HG02642 (cell line): ENCODE measurements around the gene MAML1.

Source experiments
- ATAC-seq: cut with Tn5 transposase; IDR thresholded peaks from one replicate; pipeline ENCODE4 v1.9.1; 2021; ENCODE audit warnings: mild to moderate bottlenecking; ENCODE audit not compliant: unreplicated experiment, poor library complexity

MAML1 gene

DNA sequence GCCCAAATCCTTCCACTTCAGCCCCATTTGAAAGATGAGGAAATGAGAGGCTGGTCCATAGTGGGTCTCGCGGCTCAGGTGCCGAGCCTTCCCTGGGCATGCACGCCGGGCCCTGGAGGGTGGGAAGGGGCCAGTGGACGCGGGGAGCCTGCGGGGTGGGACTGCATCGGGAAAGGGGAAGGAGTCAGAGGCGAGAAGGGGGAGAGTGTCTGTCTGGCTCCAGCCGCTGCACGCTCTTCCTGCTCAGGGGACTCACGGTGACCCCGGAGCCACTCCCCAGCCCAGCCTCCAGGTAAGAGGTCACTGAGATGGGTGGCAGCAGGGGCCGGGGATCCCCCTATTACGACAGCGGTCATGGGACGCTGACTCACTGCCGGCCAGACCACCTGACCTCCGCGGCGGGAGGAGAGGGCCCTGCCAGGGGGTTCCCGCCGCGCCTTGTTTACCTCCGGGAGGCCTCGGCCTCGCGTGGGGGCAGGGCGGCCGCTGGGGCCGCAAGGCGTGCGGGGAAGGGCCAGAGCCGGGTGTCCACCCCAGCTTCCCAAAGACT, 86.2 kb downstream of the MAML1 start:
- peak; percentile 62 for ATAC-seq

DNA sequence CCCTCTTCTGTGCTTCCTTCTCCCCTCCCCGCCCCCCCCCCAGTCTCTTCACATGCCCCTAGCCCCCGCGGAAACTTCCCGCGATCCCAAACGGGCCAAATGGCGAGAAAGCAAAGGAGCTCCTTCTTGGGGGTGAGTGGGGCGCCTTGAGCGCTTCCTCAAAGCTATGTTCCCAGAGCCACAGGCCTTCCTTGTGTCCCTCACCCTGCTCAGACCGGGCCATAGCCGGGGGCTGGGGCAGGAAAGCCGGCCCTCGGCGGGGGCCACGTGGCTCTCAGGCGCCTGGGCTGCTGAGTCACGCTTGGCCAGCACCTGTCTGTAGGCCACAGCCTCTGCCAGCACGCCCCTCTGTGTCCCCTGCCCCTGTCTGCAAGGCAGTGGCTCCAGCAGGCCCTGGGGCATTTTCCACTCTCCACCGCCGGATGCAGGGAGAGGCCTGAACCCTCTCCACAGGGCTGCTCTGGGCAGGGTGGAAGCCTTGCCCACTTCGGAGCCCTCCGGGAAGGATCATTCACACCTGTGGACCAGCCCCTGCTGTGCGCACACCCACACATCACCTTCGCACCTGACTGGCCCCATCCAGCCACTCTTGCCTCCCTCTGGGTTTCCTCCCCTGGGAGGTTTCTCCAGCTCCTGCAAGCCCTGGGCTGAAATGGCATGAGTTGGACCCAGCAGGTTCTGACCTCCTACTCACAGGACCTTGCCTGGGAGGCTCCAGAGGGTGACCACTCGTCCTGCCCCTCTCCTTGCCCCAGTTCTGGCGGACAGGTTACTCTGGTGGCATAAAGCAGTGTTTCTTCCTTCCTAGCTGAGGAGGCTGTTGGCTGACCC, 86.9 kb downstream of the MAML1 start:
- peak; percentile 22 for ATAC-seq

DNA sequence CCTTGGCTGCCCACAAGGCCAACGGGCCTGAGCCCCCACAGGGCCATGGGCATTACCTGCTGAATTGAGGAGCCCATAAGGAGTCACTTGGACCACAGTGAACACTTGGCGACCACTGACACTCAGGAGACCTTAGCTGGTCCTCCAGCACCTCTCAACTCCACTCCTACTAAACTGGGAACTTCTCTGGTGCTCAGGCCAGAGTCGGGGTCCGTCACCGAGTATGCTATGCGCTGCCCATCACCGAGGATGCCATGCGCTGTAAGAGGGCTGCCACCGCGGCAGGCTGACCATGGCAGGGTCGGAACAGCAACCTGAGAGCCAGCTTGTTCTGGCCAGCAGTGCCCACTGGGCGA, 87.5 kb downstream of the MAML1 start:
- ATAC-seq: no peak

DNA sequence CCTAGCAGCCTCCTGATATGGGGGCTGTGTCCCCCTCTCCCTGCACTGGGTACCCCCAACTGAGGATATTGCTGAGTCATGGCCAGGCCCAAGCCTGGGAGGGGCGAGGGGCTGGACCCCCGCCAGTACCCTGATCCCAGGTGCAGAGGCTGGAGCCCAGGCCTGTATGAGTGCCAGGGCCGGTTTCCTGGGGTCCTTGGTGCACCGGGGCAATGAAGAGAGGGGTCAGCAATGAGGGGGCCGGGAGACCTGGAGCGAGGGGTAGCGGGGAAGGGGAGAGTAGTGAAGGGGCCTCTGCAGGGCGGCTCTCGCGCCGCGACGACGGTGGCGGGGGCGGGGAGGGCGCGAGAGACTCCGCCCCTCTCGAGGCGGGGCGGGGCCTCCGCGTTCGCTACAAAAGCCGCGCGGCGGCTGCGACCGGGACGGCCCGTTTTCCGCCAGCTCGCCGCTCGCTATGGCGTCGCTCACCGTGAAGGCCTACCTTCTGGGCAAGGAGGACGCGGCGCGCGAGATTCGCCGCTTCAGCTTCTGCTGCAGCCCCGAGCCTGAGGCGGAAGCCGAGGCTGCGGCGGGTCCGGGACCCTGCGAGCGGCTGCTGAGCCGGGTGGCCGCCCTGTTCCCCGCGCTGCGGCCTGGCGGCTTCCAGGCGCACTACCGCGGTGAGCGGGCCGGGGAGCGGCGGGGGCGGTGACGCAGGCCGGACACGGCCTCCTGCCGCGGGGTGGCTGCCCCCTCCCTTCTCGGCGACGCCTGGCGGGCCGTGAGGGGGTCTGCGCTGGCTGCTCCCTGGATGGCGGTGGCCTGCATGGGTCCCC, 88.1 kb downstream of the MAML1 start, which contains the start of gene SQSTM1:
Gene SQSTM1, plus strand, starts transcription at position 423 of the 815 bp plus-strand sequence. Its CDS starts 32 bp downstream, at position 455.
- peak; percentile 47 for ATAC-seq

DNA sequence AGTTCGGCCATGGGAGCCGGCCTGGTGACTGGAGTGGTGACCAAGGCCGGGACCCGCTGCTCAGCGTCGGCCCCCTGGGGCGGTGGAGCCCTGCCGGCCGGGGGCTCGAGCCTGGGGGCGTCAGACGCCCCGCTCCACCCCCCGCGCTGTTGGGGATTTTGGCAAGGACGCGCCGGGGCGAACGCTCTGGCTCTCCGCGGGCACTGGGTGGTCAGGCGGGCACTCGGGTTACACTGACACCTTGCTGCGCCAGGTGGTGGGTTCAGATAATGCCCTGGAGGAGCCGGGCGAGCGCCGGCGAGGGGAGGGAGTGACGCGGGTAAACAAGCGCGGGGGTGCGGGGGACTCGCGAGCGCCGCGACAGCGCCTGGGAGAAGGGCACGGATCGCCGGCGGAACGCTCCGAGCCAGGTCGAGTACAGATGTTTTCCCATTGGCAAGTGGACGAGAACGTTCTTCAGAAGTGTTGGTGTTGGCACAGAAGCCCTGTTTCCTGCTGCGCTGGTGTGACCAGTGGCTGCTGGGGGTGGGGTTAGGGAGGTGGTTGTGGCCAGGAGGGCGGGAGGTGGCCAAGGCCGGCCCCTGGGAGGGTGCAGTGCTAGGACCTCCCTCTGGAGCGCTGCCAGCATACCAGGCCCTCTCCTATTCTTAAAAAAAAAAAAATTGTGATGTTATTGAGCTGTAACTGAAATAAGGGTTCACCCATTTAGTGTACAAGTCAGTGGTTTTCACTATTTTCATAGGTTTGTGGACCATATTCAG, 88.9 kb downstream of the MAML1 start:
- peak; percentile 43 for ATAC-seq

DNA sequence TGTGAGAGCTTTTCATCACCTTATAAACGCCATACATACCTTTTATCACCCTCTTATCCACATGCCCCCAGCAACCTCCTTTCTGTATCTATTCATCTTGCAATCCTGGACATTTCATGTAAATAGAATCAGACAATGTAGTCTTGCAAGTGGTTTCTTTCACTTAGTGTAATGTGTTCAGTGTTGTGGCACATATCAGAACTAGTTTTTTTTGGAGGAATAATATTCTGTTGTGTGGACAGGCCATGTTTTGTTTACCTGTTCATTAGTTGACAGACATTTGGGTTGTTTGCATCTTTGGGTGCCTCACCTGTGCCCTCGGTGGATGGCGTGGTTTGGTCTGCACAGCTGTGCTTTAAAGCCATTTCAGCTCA, 89.4 kb downstream of the MAML1 start:
- ATAC-seq: no peak

DNA sequence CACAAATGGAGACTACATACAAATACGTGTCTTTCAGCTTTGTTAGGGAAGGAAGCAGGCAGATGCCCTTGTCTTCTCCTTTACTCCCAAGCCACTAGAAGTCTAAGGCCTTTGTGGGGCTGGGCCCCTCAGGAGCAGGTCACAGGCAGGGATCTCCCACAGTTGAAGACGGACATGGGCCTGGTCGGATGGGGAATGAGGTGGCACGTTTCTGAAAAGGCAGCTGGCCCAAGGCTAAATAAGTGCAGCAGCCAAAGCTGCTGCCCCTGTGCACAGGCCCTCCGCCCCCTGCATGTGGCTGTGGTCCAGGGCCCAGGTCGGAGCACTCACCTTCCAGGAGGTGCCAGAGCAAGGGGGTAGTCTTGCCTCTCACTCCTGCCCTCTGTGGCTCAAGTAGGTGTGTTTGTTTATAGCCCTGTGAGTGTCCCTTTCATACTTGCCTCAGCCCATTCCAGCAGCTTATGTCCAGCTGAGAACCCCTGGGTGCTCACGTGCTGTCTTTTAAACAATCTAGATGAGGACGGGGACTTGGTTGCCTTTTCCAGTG, 89.9 kb downstream of the MAML1 start:
- ATAC-seq: no peak

DNA sequence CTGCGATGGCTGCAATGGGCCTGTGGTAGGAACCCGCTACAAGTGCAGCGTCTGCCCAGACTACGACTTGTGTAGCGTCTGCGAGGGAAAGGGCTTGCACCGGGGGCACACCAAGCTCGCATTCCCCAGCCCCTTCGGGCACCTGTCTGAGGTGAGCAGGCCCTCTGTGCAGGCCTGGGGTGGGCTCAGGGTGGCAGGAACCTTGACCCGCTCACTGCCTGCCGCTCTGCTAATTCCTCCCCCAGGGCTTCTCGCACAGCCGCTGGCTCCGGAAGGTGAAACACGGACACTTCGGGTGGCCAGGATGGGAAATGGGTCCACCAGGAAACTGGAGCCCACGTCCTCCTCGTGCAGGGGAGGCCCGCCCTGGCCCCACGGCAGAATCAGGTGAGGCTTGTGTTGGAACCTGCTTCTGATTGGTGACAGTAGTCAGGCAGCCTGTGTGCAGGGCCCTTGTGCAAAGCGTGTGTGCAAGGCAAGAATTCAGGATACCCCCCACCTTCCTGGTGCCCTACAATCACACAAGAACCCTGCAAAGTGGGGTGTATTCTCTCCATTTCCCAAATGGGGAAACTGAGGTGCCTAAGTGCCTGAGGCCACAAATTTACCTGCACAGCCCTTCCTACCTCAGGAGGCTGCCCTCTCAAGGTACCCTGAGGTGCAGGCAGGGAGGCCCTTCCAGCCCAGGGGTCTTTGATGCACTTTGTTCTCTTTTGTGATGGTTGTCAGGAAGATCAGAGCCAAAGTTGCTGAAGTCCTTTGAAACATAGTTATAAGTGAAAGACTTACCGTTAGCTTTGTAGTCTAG, 91.5 kb downstream of the MAML1 start:
- no peak for ATAC-seq

DNA sequence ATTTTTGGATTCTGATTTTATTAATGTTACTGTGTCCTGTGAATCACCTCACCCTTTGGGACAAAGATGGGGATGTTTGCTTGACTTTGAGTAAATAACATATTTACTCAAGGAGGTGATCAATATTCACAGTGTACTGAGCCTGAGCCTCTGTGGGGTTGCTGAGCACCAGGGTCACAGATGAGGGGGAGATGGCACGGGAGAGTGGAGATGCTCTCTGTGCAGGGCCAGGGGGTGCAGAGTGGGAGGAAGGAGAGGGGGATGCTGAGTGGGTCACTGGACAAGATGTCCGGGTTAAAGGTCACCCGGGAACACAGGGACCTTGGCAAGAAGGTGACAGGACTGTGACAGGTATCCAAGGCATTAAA, 92.1 kb downstream of the MAML1 start:
- ATAC-seq: no peak

DNA sequence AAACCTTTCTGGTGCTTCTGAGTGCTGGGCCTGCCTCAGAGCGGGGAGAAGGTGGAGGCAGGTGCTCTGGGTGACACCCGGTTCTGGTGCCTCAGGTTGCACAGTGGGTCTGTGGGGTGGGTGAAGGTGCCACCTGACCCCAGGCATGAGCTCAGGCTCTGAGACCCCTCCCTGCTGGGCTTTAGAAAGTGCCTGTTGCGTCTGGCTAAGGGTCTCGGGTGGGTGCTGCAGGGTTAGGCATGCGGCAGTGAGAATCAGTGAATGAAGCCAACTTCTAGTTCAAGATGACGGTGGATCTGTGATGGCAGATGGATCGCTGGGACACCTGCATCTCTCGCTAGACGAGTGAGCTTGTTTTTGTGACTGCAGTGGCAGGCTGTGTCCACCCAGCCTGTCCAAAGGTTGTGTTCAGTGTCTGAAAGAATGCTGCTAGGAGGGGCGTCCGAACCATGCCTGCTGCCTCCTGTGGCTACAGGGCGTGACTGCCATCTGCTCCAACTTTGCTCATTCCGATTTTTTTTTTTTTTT, 93.1 kb downstream of the MAML1 start:
- ATAC-seq: no peak
